ENCODE data around the gene CBLC.
"Not testable (repeated sequence)": the region's sequence is repeated elsewhere in the genome, so short reads cannot be mapped to it uniquely, and the experiment has no call there.

Gene CBLC

GRCh38 chr19:44765949-44766335, 11.7 kb upstream of the CBLC start:
- ATAC-seq: no peak

- ATAC-seq: no peak
Observed at GRCh38 chr19:44767295-44768180, 10.2 kb upstream of the CBLC start.

GRCh38 chr19:44770550-44771257, 7.0 kb upstream of the CBLC start:
- ATAC-seq: peak; percentile 98 to 99

DNA sequence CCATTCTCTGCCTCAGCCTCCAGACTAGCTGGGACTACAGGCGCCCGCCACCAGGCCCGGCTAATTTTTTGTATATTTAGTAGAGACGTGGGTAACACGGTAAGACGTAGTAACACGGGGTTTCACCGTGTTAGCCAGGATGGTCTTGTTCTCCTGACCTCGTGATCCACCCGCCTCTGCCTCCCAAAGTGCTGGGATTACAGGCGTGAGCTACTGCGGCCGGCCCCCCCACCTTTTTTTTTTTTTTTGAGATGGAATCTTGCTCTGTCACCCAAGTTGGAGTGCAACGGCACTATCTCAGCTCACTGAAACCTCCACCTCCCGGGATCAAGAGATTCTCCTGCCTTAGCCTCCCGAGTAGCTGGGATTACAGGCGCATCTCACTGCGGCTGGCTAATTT, 5.5 kb upstream of the CBLC start:
- ATAC-seq: not testable (repeated sequence)

- no peak for ATAC-seq
Observed at GRCh38 chr19:44772959-44773358, 4.7 kb upstream of the CBLC start.

GRCh38 chr19:44775676-44776240, 1.9 kb upstream of the CBLC start:
- ATAC-seq: no peak

- ATAC-seq: no peak
Observed at GRCh38 chr19:44776402-44777096, 1.1 kb upstream of the CBLC start.

- no peak for ATAC-seq
Observed at GRCh38 chr19:44779150-44779549, 1.5 kb downstream of the CBLC start.

- not testable (repeated sequence) for ATAC-seq
Observed at GRCh38 chr19:44781694-44782093, 4.0 kb downstream of the CBLC start.

- ATAC-seq: no peak
Observed at GRCh38 chr19:44782729-44783128, 5.0 kb downstream of the CBLC start.

DNA sequence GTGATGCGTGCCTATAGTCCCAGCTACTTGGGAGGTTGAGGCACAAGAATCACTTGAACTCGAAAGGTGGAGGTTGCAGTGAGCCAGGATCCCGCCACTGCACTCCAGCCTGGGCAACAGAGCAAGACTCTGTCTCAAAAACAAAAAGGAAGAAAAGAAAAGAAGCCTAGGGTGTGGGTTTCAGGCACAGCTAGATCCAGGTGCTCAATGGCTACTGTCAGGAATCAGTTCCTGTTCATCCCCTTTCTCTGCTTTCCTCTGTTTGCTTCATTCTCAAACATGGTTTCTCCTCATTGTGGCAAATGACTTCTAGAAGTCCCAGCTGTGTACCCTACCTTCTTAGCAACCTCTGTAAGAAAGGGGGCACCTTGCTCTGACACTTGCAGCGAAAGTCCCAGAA, 5.9 kb downstream of the CBLC start:
- ATAC-seq: no peak

GRCh38 chr19:44785271-44785670, 7.6 kb downstream of the CBLC start:
- ATAC-seq: no peak

DNA sequence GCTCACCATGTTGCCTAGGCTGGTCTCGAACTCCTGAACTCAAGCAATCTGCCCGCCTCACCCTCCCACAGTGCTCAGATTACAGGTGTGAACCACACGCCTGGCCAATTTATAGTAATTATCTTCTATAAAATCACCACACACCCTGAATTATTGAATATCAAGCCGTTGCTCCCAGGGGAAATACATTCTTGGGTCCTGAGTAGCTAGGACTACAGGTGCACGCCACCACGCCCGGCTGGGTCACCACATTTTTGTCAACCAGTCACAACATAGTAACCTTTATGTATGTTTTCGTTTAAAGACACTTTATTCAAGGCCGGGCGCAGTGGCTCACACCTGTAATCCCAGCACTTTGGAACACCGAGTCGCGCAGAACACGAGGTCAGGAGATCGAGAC, 8.3 kb downstream of the CBLC start:
- no peak for ATAC-seq

GRCh38 chr19:44788971-44789370, 11.3 kb downstream of the CBLC start:
- no peak for ATAC-seq

GRCh38 chr19:44789943-44790483, 12.3 kb downstream of the CBLC start:
- no peak for ATAC-seq

DNA sequence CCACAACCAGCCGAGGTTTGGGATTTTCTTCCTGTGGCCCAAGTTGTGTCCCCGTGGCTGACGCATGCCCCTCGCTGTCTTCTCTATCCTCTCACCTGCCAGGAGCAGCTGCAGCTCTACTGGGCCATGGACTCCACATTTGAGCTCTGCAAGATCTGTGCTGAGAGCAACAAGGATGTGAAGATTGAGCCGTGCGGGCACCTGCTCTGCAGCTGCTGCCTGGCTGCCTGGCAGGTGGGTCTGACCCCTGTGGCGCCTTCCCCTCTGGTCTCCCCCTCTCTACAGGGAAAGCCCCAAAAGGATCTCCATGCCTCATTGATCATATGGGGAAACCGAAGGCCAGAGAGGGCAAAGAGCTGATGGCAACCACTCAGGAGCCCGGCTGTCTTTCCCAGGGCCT, 14.6 kb downstream of the CBLC start:
- ATAC-seq: no peak

GRCh38 chr19:44794610-44795009, 16.9 kb downstream of the CBLC start:
- no peak for ATAC-seq

DNA sequence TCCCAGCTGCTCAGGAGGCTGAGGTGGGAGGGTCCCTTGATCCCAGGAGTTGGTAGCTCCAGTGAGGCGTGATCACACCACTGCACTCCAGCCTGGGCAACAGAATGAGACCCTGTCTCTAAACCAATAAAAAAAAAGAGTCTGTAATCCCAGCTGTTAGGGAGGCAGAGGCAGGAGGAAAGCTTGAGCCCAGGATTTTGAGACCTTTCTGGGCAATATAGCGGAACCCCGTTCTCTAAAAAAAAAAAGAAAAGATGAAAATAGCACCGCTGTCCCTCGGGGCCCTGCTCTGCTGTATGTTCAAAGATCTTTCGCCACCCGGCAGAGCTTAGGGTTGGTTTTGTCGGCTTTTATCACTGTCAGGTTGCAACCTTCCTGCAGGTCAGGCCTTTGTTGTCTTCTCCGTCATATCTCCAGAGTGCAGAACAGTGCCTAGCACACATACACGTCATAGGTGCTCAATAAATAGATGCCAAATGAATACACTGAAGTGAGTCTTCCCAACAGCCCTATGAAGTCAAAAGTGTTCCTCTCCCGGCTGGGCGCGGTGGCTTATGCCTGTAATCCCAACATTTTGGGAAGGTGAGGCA, 17.8 kb downstream of the CBLC start:
- no peak for ATAC-seq

- ATAC-seq: no peak
Observed at GRCh38 chr19:44796701-44797115, 19.0 kb downstream of the CBLC start.

DNA sequence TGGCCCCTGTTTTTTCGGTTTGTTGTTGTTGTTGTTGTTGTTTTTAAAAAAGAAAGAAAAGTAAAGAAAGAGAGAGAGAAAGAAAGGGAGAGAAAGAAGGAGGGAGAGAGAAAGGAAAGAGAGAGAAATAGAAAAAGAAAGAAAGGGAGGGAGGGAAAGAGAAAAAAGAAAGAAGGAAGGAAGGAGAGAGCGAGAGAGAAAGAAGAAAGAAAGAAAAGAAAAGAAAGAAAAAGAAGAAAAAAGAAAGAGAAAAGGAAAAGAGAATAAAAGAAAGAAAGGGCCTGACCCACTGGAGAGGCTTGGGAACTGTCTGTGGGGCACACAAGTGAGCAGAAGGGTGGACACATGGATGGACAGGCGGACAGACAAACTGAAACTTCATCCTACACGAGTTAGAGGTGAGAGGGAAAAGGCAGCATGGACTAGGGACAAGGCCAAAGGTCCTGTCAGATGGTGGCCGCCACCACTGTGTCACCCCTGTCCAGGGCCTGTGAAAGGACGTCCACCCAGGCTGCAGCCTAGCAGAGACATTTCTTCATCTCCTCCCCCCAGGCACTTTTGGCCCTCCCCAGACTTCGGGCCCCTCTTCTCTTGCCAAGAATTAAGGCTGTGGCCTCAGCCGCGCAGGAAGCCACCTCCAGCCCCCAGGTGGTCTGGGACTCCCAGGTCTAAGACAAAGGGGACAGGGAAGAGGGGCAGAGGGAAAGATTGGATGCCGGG, 22.1 kb downstream of the CBLC start:
- no peak for ATAC-seq

GRCh38 chr19:44800461-44800860, 22.8 kb downstream of the CBLC start:
- ATAC-seq: peak; percentile 96

All from activated CD4-positive, CD25-positive, alpha-beta regulatory T cell treated with anti-CD3 and anti-CD28 coated beads, Interleukin-2, amount 50 U/mL, for 24 hours (primary cell).